Measurements from ENCODE around the gene NAE1.
"Not testable (repeated sequence)": the region's sequence is repeated elsewhere in the genome, so short reads cannot be mapped to it uniquely, and the experiment has no call there.

NAE1 gene

DNA sequence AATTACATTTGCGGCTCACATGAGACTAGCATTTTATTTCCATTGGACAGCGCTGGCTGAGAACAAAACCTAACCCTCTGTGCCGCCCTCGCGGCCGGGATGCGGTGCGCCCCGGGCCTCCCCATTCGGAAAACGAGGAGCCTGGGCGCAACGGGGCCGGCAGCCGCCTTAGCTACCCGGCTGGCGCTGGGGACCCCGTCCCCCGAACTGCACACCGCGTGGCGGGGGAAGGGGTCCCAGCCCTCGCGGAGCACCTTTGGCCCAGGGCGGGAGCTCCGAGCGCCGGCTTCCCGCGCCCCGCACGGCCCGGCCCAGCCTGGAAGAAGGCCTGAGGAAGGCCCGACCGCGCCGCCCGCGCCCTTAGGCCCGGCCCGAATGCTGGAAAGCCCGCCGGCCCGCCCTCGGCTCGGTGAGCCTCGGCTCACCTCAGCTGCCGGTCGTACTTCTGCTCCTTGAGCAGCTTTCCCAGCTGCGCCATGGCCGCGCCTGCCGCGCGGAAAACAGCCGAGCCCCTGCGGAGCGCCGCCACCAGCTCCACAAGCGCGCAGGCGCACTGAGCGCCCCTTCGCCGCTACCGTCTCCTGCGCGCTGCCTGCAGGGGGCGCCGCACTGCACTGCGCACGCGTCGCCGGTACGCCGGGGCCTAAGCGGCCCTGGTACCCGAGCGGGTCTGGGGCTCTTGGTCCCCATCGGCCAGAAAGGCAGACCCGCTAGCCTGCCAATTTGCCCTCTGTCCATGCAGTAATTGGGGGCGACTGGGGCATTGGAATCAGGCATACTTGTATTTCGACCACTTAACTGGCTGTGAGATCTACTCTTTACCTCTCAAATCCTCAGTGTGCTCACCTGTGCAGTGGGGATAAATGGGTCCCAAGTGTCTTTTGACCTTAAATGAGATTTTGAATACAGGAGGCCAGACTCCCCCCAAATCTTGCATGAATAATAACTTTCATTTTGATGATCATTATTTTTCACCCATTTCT is at the start of gene NAE1:
Gene NAE1 (minus strand): TSS at position 555 of the 983 bp plus-strand sequence. CDS start 77 bp downstream, at position 478.
- DNase-seq (ENCODE audit: low read depth, low spot score) = peak; percentile 95

DNA sequence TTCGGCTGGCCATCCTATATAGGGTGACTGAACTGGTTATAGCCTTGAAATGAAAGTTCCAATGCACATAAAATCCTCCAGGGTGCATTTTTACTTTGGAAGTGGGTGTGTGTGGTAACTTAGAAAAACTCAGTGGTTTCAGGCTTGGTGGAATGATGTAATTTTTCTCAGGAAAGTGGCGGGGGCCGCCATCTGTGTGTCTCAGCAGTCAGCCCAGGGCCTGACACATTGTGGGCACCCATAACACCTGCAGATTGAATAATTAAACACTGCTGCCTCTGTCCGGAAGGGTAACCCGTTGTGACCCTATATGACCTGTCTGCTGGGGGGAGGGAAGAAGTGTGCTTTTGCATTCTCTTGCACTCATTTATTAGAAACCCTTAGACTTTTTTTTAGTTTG is 47.3 kb upstream of the NAE1 start:
- no peak for DNase-seq (ENCODE audit: low read depth, low spot score)

DNA sequence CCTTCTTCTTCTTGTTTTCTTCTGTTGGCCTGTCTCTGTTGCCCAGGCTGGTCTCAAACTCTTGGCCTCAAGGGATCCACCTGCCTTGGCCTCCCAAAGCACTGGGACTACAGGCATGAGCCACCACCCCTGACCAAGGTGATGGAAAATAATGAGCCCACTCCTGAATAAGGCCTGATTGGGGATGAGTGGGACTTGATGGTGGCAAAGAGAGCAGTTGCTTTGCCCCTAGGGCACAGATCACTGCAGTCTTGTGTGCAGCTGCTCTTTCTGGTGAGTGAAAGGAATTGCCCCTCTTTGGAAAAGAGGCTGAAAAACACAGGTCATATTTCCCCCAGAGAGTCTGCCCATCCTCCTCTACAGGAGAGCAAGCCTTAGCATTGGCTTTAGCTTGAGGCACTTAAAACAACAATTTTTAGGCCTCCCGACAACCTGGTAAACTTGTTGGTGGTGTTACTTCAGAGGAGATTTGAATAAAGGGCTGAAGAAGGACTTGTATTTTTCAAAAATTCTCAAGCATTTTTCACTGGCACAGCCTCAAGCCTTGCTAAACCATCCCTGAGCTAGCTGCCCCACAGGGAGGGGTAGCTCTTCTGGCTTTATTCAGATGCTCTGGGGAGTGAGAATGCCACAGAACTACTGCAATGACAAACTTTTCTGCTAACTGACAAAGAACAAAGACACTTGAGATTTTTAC is 43.5 kb upstream of the NAE1 start:
- DNase-seq (ENCODE audit: low read depth, low spot score) = no peak

DNA sequence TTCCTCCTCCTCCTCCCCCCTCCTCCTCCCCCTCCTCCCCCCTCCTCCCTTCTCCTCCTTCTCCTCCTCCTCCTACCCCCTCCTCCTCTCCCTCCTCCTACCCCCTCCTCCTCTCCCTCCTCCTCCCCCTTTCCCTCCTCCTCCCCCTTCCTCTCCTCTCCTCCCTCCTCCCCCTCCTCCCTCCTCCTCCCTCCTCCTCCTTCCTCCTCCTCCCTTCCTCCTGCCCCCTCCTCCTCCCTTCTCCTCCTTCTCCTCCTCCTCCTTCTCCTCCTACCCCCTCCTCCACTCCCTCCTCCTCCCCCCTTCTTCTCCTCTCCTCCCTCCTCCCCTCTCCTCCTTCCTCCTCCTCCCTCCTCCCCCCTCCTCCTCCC is 42.9 kb upstream of the NAE1 start:
- DNase-seq (ENCODE audit: low read depth, low spot score) = no peak

DNA sequence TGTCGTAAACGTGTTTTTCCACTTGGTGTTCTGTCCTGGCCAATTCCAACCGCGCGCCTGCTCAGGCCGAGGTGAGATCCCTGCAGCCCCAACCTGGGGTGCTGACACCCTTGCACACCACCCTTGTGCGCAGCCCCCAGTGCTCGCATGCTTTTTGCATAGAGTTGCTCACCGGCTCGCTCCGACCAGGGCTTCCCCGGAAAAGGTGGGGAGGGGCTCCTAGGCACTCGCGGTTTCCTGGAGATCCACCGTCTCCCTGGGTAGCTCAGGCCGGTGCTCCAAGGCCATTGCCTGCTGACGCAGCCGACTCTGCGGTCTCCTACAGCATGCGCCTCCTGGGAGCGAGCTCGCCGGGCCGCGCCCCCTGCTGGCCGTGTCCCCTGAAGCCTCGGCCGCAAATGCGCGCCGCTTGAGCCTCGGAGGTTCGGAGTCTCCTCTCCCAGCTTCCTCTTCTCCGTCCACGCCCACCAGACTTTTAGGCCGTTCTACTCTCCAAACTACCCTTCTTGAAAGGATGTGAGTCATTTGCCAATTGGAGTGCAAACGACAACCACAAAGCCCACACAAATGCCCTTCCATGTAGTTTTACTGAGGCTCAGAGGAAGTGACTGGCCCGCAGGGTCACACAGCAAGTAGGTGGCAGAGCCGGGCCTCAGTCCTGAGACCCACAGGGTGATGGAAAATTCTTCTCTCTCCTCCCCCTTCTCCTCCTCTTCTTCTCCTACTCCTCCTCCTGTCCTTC is 42.3 kb upstream of the NAE1 start:
- peak; percentile 94 for DNase-seq (ENCODE audit: low read depth, low spot score)

DNA sequence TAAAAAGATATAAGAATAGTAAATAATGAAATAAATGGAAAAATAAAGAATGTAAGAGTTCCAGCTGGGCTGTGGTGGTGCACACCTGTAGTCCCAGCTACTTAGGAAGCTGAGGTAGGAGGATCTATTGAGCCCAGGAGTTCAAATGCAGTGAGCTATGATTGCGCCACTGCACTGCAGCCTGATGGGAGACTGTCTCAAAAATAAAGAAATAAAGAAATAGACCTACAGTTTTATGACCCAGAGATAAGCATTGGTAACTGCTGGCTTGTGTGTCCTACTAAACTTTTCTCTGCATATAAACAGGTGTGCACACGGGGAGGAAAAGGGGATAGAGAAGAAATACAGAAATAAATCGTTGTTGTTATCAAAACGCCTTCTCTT is 41.8 kb upstream of the NAE1 start:
- DNase-seq (ENCODE audit: low read depth, low spot score) = no peak

DNA sequence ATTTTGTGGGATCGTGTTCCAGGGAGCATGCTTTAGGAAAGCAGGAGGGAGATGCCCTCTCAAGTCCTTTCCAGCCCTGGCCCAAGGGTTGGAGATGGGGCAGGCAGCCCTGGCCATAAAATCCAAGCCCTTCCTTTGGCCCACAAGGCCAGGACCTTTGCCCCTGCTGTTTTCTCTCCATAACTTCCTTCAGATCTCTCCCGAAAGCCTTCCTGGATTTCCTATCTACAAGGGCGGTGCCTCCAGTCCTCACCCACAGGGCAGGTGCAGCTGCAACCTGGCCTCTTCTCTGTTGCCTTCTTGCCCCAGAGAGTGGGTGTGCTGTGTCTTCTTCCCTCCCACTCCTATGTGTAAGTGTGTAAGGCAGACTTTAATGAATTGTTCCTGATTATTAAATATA is 41.1 kb upstream of the NAE1 start:
- no peak for DNase-seq (ENCODE audit: low read depth, low spot score)

DNA sequence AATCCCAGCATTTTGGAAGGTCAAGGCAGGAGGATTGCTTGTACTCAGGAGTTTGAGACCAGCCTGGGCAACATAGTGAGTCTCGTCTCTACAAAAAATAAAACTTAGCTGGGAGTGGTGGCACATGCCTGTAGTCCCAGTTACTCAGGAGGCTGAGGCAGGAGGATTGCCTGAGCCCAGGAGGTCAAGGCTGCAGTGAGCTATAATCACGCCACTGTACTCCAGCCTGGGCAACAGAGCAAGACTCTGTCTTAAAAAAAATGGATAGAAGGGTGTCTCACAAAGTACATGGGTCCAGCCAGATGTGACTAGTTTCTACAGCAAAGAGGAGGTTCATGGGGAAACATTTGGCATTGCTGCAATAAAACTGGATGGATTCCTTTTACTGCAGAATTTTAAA is 40.6 kb upstream of the NAE1 start:
- DNase-seq (ENCODE audit: low read depth, low spot score) = not testable (repeated sequence)

DNA sequence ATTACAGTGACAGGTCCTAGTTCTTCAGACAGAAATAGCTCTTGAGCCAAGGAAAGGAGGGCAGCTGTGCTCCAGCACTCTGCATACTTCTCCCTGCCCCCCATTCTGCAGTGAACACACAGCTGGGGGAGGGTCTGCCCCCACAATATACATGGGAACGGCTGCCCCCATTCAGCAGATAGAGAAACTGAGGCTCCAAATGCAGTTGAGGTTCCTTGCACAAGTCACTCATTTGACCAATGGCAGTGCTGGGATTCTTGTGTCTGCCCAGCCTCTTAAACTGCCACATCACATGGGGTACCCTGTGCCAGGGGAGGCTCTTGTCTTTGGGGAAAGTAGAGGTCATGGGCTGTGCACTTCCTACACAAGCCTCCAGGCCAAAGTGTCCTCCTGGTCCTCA is 38.6 kb upstream of the NAE1 start:
- no peak for DNase-seq (ENCODE audit: low read depth, low spot score)

DNA sequence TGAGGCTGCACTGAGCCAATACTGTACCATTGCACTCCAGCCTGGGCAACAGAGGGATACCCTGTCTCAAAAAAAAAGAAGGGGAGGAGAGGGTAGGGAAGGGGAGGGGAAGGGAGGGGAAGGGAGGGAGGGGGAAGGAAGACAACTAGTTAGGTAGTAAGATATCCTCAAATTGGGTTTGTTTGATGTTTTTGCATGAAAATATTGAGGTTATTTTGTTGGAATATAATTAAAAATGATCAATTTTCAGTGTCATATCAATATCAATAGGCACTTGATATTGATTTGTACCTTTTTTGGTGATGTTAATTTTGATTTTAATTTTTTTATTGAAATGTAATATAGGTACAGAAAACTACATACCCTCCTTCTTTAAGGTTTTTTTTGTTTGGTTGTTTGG is 32.9 kb upstream of the NAE1 start:
- DNase-seq (ENCODE audit: low read depth, low spot score) = no peak

DNA sequence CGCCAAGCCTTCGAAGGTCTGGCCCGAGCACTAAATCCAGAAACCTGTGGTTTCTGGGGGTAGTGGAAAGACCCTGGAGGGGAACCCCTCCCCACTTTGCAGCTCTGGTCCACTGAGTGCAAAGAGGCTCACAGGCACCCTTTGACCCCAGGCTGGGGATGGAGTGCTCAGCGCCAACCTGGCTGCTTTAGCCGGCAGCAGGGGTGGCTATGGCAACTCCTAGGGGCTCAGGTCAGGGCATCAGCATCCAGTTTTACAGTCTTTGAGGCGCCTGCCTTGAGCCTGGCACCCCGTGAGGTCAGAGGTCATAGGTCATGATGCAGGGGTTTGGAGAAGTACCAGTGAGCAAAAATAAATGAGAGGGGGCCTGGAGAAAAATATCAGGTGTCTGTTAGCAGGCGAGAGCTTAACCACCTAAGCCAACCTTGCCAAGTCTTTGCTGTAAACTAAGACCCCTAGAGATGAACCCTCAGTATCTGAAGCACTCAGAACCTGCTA is 31.3 kb upstream of the NAE1 start:
- DNase-seq (ENCODE audit: low read depth, low spot score) = no peak

DNA sequence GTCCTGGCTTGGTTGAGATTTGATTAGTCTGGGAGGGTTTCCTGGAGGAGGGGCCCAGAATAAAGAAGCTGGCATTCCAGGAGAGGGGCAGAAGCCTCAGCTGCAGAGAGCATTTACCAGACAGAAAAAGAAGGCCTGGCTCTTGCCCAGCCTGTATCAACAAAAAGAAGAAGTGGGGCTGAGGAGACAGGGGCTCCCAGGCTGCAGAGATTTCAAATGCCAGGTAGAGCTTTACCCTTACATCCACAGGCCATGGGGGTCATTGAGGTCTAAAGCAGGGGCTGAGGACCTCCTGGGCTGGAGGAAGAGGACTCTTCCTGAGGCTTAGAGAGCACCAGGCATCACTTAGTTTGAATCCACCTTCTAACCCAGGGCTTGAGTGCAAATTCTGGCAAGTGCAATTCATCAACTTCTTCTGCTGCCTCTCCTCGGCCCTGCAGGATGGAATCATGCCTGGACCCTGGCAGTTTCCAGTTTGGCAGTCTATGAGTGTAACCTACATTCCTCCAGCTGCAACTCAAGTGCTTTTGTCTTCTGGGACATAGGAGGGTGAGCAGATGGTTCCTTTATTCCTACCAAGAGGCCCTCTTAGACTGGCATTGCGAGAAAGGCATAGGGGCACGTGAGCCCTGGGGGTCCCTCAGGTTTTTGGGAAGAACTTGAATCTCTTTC is 28.8 kb upstream of the NAE1 start:
- DNase-seq (ENCODE audit: low read depth, low spot score) = no peak

DNA sequence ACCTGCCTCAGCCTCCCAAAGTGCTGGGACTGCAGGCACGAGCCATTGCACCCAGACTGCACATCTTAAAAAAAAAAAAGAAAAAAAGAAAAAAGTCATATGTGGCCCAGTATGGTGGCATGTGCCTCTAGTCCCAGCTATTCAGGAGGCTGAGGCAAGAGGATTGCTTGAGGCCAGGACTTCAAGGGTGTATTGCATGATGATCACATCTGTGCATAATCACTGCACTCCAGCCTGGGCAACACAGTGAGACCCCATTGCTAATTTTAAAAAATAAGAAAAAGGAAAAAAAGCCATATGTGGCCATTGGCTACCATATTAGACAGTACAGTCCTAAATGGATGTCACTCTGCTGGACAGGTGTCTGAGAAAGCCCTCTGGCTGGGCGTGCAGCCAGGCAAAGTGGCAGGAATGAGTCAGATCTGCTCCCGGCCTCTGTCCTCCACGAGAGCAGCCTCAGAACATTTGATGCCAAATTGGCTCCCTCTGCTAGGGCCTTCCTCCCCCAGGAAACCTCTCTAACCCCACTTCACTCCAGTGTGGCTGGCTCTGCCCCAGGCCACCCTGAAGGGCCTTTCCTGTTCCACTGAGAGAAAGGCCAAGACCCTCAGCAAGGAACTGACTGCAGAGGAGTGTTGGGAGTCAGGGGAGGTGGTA is 28.1 kb upstream of the NAE1 start:
- no peak for DNase-seq (ENCODE audit: low read depth, low spot score)

DNA sequence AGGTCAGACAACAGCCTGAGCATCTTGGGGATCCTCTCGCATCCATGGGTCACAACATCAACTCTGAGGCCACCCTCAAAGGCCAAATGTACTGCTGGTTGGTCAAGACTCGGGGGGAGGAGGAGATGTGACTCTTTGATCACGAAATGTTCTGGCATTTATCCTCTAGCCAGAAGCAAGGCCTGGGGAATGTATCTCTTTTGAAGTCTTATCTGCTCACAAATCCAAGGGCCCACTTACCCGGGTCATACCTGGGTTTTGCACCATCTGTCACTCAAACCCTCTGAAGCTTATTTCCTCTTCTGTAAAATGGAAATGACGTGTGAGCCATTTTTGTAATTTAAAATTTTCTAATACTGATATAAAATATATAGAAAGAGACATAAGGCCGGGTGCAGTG is 26.7 kb upstream of the NAE1 start:
- DNase-seq (ENCODE audit: low read depth, low spot score) = peak; percentile 35

DNA sequence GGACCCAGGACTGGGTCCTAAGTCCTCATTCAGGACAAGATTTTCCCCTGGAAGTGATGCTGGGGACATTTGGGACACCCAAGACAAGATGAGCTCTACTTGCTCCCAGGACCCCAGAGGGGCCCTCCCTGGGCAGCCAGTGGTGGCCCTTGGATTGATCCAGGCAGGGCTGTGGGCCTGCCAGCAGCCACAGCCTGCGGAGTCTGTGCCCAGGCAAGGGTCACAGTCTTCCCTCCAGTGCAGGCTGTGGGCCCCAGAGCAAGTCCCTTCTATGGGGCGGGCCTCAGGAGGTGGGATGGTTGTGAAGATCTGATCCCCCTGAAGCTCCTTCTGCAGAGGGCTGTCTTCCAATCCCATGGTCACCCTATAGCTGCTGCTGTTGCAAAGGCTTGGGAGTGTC is 26.0 kb upstream of the NAE1 start:
- no peak for DNase-seq (ENCODE audit: low read depth, low spot score)

DNA sequence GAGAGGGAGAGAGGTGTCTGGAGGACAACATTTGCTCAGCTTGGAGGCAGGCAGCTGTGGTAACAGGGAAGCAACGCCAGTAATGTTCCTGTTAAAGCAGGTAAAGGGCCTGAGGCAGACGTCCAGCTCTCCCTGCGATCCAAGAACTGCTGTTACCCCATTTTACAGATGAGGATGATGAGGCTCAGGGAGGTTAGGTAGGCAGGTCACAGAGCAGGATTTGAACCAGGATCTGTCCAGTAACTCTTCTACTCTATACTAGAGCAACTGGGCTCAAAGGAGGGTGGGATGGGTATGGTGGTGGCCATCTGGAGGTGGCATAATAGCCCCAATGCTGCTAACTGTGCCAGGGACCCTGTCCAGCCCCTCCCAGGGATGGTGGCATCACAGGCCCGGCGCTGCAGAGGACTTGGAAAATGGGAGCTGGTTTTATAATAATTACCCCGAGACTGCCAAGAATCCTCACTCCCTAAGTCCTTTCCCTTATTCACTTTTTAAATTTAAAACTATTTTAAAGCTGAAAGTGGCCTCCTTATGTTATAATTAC is 25.5 kb upstream of the NAE1 start:
- DNase-seq (ENCODE audit: low read depth, low spot score) = no peak

DNA sequence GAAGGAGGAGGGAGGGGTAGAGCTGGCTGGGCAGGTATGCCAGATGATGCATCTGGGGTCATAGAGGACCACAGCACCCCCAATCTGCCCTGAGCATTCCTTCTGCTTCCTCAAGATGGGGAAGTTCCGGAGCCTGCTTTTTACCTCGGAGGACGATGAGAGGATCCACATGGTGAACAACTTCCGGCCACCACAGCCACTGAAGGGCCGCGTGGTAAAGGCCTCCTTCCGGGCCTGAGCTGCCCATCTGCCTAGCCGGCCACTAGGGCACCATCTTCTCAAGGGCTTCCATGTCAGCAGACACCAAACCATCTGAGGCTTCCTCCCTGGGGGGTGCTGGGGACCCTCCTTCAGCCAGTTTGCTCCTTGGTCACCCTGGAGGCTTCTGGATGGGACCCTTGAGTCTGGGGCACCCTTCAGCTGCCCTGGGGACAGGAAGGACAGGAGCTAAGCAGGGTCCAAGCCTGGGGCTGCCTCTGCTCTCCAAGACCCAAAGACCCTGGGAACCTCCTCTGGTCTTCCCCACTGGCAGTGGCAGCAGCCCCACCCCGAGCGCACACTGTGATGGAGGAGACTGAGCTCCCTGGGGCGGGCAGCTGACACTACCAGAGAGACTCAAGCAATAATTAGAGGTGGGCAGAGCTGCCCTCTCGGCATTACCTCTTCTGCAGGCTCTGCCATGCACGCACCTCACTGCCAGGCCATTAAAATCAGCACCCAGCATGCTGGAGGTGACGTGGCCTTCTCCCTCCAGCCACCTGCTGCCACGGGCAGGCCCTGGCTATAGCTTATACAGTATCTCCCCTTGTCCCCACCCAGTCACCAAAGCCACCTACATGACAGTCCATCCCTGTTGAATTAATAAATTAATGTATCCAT is 22.7 kb upstream of the NAE1 start:
- DNase-seq (ENCODE audit: low read depth, low spot score) = no peak

DNA sequence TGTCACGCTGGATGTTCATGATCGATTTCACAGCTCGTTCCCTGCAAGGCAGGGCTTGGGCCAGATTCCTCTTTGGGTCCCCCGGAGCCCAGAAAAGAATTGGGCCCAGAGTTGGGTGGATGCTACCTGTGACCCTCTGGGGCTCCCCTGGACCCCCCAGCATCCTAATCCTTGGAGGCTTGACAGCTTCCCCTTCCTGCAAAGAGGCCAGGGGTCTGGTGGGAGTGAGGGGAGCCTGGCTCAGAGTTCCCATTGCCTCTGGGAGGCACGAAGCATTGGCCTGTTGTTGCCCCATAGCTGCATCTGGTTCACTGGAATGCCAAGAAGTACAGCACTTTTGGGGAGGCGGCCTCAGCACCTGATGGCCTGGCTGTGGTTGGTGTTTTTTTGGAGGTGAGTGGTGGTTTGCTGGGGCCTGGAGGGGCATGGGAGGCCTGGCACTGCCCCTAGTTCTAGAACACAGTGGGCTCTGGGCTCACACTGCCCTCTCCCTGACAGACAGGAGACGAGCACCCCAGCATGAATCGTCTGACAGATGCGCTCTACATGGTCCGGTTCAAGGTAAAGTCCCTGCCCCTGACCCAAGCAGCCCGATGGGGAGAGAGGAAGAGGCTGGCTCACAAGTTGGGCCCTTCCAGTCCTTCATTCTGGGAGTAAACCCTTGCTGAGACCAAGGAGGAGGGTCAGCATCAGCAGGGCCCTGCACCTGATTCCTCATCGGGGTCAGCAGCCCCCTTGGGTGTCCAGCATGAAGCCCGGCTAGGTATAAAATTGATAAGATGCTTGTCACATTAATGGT is 20.6 kb upstream of the NAE1 start:
- no peak for DNase-seq (ENCODE audit: low read depth, low spot score)
